Measurements from ENCODE around the gene CARTPT. TPM values are rescaled to one million over a fixed set of nuclear protein-coding genes. Genes with fewer than 3 reads are reported as not detected.

Gene CARTPT
- total and polyA plus RNA-seq, 2 donors (not counting 3 experiments of a cell fraction or from before 2014, with no cell fraction given): not detected

DNA sequence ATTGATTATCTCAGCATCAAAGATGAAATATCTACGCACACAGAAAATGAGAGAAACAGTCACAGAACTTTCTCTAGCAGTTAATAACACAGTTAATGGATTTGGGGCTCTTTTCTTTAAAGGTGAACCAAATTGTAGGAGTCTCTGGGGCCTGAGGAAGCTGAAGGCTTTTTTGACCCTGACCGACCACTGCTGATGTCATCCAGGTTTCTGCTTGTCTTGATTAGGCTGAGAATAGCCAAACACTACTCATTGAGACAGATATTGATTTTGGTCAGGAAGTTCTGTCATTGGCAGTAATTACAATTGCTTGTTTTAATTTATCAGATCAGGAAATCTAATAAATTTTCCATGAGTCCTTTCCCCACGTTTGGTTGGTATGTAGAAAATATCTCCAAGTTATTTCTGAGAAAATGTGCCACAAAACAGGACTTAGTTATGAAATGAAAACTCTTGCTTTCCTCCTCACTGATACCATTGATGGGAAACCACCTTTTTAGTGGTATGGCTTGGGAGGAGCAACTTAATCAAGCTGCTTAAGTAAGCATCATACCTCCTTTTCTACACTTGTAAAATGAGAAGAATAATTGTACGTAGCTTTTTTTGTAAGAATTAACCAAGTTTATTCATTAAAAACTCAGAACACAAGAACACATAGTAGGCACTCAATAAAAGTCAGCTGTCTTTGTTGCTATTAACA is 19.7 kb downstream of the CARTPT start:
- H3K4me3 ChIP-seq (replicated peaks in 1 of 3; ENCODE audit: insufficient read depth in 1 of 3, low read depth in 1 of 3, low read length in 3 of 3): no peak overlapping the region
- H3K27ac ChIP-seq (ENCODE audit: insufficient read depth, low read depth, low read length): no peak overlapping the region
- no peak overlapping the region for H3K9ac ChIP-seq (replicated peaks; ENCODE audit: extremely low read depth, insufficient read depth, low read length)
- ChIA-PET POLR2A (no interaction called here), CTCF (no interaction called here)
- dilution Hi-C loops (cut with MboI; ENCODE audit: extremely low pct_ligation_motif_present, low sequenced_read_pairs): no loop called here
- H2AFZ ChIP-seq (ENCODE audit: low read depth, low read length): no peak overlapping the region
- intact Hi-C loops (cut with micrococcal nuclease): no loop called here
- TF ChIP-seq JUN (IDR thresholded peaks at IDR 0.05; ENCODE audit: borderline replicate concordance, insufficient read depth, insufficient read length, low read depth): no peak
- TF ChIP-seq, protein P1, sequence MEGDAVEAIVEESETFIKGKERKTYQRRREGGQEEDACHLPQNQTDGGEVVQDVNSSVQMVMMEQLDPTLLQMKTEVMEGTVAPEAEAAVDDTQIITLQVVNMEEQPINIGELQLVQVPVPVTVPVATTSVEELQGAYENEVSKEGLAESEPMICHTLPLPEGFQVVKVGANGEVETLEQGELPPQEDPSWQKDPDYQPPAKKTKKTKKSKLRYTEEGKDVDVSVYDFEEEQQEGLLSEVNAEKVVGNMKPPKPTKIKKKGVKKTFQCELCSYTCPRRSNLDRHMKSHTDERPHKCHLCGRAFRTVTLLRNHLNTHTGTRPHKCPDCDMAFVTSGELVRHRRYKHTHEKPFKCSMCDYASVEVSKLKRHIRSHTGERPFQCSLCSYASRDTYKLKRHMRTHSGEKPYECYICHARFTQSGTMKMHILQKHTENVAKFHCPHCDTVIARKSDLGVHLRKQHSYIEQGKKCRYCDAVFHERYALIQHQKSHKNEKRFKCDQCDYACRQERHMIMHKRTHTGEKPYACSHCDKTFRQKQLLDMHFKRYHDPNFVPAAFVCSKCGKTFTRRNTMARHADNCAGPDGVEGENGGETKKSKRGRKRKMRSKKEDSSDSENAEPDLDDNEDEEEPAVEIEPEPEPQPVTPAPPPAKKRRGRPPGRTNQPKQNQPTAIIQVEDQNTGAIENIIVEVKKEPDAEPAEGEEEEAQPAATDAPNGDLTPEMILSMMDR (IDR thresholded peaks at IDR 0.05; ENCODE audit: extremely low read depth in 1 of 2, insufficient read depth in 1 of 2, low read depth in 1 of 2, low read length in 2 of 2): no peak
- TF ChIP-seq, protein P2, sequence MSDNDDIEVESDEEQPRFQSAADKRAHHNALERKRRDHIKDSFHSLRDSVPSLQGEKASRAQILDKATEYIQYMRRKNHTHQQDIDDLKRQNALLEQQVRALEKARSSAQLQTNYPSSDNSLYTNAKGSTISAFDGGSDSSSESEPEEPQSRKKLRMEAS (IDR thresholded peaks at IDR 0.05; ENCODE audit: insufficient read depth, insufficient read length): no peak
- TF ChIP-seq GATA2 (IDR thresholded peaks at IDR 0.05; ENCODE audit: insufficient read depth, insufficient read length, low read depth, low read length): no peak
- no peak for TF ChIP-seq POLR2AphosphoS5 (IDR thresholded peaks at IDR 0.05; ENCODE audit: insufficient read depth, low read depth, low read length)
- no peak for TF ChIP-seq POLR2A (IDR thresholded peaks at IDR 0.05; ENCODE audit: low read depth, low read length)
- no peak for TF ChIP-seq MYC (IDR thresholded peaks at IDR 0.05; ENCODE audit: low read depth, low read length)
- no peak for TF ChIP-seq EZH2 (IDR thresholded peaks at IDR 0.05; ENCODE audit: borderline replicate concordance, low read depth, low read length, severe bottlenecking)
- TF ChIP-seq FOS (IDR thresholded peaks at IDR 0.05; ENCODE audit: borderline replicate concordance, insufficient read depth, low read length): no peak
- H4K20me1 ChIP-seq (replicated peaks; ENCODE audit: control insufficient read depth, extremely low read depth, insufficient read depth, low read length): no peaks in the 10 kb centered on the region
- H3K4me1 ChIP-seq (ENCODE audit: control insufficient read depth, extremely low read depth, insufficient read depth, low read length): no peaks in the 10 kb centered on the region
- H3K27me3 ChIP-seq (ENCODE audit: control insufficient read depth in 2 of 2, insufficient read depth in 2 of 2, low read length in 2 of 2): peaks cover 6 to 31% of the 10 kb centered on the region in 2 experiments
- no peaks in the 10 kb centered on the region for H3K9me1 ChIP-seq (replicated peaks; ENCODE audit: control insufficient read depth, extremely low read depth, insufficient read depth, low read length)
- H3K36me3 ChIP-seq (ENCODE audit: control insufficient read depth in 2 of 2, extremely low read depth in 1 of 2, insufficient read depth in 2 of 2, low read length in 2 of 2): no peaks in the 10 kb centered on the region
- no peak for FAIRE-seq
- H3K9me3 ChIP-seq (replicated peaks; ENCODE audit: control insufficient read depth, insufficient read depth, low read length): no peaks in the 10 kb centered on the region
- no TSS peak for BruUV-seq (replicated peaks)
- no peak overlapping the region for H3K4me2 ChIP-seq (ENCODE audit: insufficient read depth, low read length)
- H3K79me2 ChIP-seq (ENCODE audit: control insufficient read depth, insufficient read depth, low read length): no peaks in the 10 kb centered on the region
- DNase-seq (ENCODE audit: low read depth, low spot score): no peak
